CD8-positive, alpha-beta memory T cell (primary cell): Measurements from ENCODE around the gene KRT40. TPM values are rescaled to one million over a fixed set of nuclear protein-coding genes. Genes with fewer than 3 reads are reported as not detected.

ENCODE experiments used
- CTCF ChIA-PET: fragments of 350-600 bp; sonication (Branson Sonifier 250); formaldehyde crosslinking; loops from one replicate; lab custom pipeline; 2021; ENCODE audit warnings: antibody characterized with exemption; lab: Charles Lee
- POLR2A ChIA-PET: fragments of 350-600 bp; sonication (Branson Sonifier 250); formaldehyde crosslinking; loops from one replicate; lab custom pipeline; 2021; ENCODE audit warnings: antibody characterized with exemption; lab: Charles Lee
- DNase-seq, 5 donors: peaks; one replicate each; pipeline versions ENCODE4 v3.0.0 to v3.0.0-alpha.2; 2020 to 2022; ENCODE audit warnings: mixed read lengths in 1 of 5
- H3K27ac ChIP-seq: one replicate; pipeline ENCODE4 v1.7.0; 2013; ENCODE audit warnings: low read depth, mild to moderate bottlenecking, low read length, moderate library complexity
- H3K27me3 ChIP-seq: 2 replicates; pipeline ENCODE4 v1.7.0; 2013; ENCODE audit warnings: low read length, mild to moderate bottlenecking; ENCODE audit not compliant: insufficient read depth, poor library complexity, severe bottlenecking
- H3K36me3 ChIP-seq: 2 replicates; pipeline ENCODE4 v1.7.0; 2013; ENCODE audit warnings: mild to moderate bottlenecking, low read length, moderate library complexity; ENCODE audit not compliant: insufficient read depth
- H3K4me1 ChIP-seq: 2 replicates; pipeline ENCODE4 v1.7.0; 2013; ENCODE audit warnings: mild to moderate bottlenecking, low read length, moderate library complexity; ENCODE audit not compliant: insufficient read depth
- H3K4me3 ChIP-seq: 2 replicates; pipeline ENCODE4 v1.7.0; 2013; ENCODE audit warnings: mild to moderate bottlenecking, low read length
- H3K9me3 ChIP-seq: 2 replicates; pipeline ENCODE4 v1.7.0; 2013; ENCODE audit warnings: mild to moderate bottlenecking, low read length
- H3K27ac Mint-ChIP-seq, 8 donors: one replicate each; pipeline ENCODE4 v1.8.0; 2020 to 2021; ENCODE audit warnings: mixed read lengths in 8 of 8, mild to moderate bottlenecking in 6 of 8, inconsistent platforms in 3 of 8, moderate library complexity in 3 of 8
- H3K27me3 Mint-ChIP-seq, 2 donors: one replicate each; pipeline ENCODE4 v1.8.0; 2020 to 2021; ENCODE audit warnings: mixed read lengths in 2 of 2, mild to moderate bottlenecking in 1 of 2, moderate library complexity in 1 of 2
- H3K36me3 Mint-ChIP-seq, 3 donors: one replicate each; pipeline ENCODE4 v1.8.0; 2020 to 2021; ENCODE audit warnings: mixed read lengths in 3 of 3, inconsistent platforms in 1 of 3, mild to moderate bottlenecking in 1 of 3
- H3K4me1 Mint-ChIP-seq, 3 donors: one replicate each; pipeline ENCODE4 v1.8.0; 2020 to 2021; ENCODE audit warnings: mixed read lengths in 3 of 3, inconsistent platforms in 1 of 3, mild to moderate bottlenecking in 1 of 3
- H3K4me3 Mint-ChIP-seq, 7 donors: one replicate each; pipeline ENCODE4 v1.8.0; 2020 to 2021; ENCODE audit warnings: mixed read lengths in 7 of 7, mild to moderate bottlenecking in 6 of 7, moderate library complexity in 4 of 7, inconsistent platforms in 2 of 7
- H3K9me3 Mint-ChIP-seq, 5 donors: one replicate each; pipeline ENCODE4 v1.8.0; 2020 to 2022; ENCODE audit warnings: mixed read lengths in 5 of 5, mild to moderate bottlenecking in 3 of 5, moderate library complexity in 2 of 5, inconsistent platforms in 1 of 5
- polyA plus RNA-seq: library from polyadenylated mRNA; unstranded; fragments of 300-500 nt; fragmentation: Illumina TruSeq; gene quantifications from one replicate; pipeline ENCODE4 v1.2.3, GENCODE V29; 2021
- total RNA-seq, 2 experiments: library from RNA; stranded (reverse); gene quantifications; one replicate each; pipeline ENCODE4 v1.2.3, GENCODE V29; 2021

The KRT40 gene
- total and polyA plus RNA-seq, 3 experiments from 2014 or later: not detected

GRCh38 chr17:40945414-40945813, 38.7 kb downstream of the KRT40 start:
- no peak overlapping the region for H3K4me3 Mint-ChIP-seq
- Histone ChIP-seq H3K4me1 (no peaks in the 10 kb centered on the region), H3K4me3 (no peak overlapping the region), H3K9me3 (no peaks in the 10 kb centered on the region), H3K36me3 (no peaks in the 10 kb centered on the region), H3K27me3 (peaks cover 21% of the 10 kb centered on the region), H3K27ac (no peak overlapping the region)
- peaks cover 30 to 73% of the 10 kb centered on the region in 2 donors for H3K27me3 Mint-ChIP-seq
- ChIA-PET CTCF (no interaction called here), POLR2A (no interaction called here)
- no peak for DNase-seq
- no peaks in the 10 kb centered on the region for H3K4me1 Mint-ChIP-seq
- no peaks in the 10 kb centered on the region for H3K9me3 Mint-ChIP-seq
- H3K27ac Mint-ChIP-seq: no peak overlapping the region
- peaks cover 0 to 5% (median 0%) of the 10 kb centered on the region in 3 donors for H3K36me3 Mint-ChIP-seq

- H3K4me1 Mint-ChIP-seq: no peaks in the 10 kb centered on the region
- H3K36me3 Mint-ChIP-seq: peaks cover 0 to 5% (median 0%) of the 10 kb centered on the region in 3 donors
- H3K4me3 ChIP-seq: no peak overlapping the region
- H3K9me3 Mint-ChIP-seq: no peaks in the 10 kb centered on the region
- H3K9me3 ChIP-seq: no peaks in the 10 kb centered on the region
- no peak overlapping the region for H3K27ac Mint-ChIP-seq
- ChIA-PET POLR2A (no interaction called here), CTCF (interaction anchor here (0.9 kb wide), 1 partner anchor 17 kb away, joined by 3 read pairs; no protein-coding TSS in a partner anchor)
- H3K27ac ChIP-seq: no peak overlapping the region
- no peaks in the 10 kb centered on the region for H3K36me3 ChIP-seq
- no peak for DNase-seq
- peaks cover 18% of the 10 kb centered on the region for H3K27me3 ChIP-seq
- no peak overlapping the region for H3K4me3 Mint-ChIP-seq
- no peaks in the 10 kb centered on the region for H3K4me1 ChIP-seq
- peaks cover 27 to 66% of the 10 kb centered on the region in 2 donors for H3K27me3 Mint-ChIP-seq
Observed at GRCh38 chr17:40944531-40944930, 39.6 kb downstream of the KRT40 start.

- ChIA-PET CTCF (no interaction called here), POLR2A (no interaction called here)
- Histone ChIP-seq H3K27me3 (peaks cover 10% of the 10 kb centered on the region), H3K4me1 (no peaks in the 10 kb centered on the region), H3K36me3 (no peaks in the 10 kb centered on the region), H3K4me3 (no peak overlapping the region), H3K27ac (no peak overlapping the region), H3K9me3 (no peaks in the 10 kb centered on the region)
- H3K9me3 Mint-ChIP-seq: no peaks in the 10 kb centered on the region
- H3K4me1 Mint-ChIP-seq: no peaks in the 10 kb centered on the region
- peaks cover 21 to 54% of the 10 kb centered on the region in 2 donors for H3K27me3 Mint-ChIP-seq
- no peak for DNase-seq
- H3K36me3 Mint-ChIP-seq: peaks cover 0 to 5% (median 0%) of the 10 kb centered on the region in 3 donors
- H3K27ac Mint-ChIP-seq: no peak overlapping the region
- H3K4me3 Mint-ChIP-seq: no peak overlapping the region
Observed at GRCh38 chr17:40942553-40942952, 41.6 kb downstream of the KRT40 start.

GRCh38 chr17:40940266-40940665, 43.9 kb downstream of the KRT40 start:
- Mint-ChIP-seq H3K27ac (no peak overlapping the region), H3K9me3 (no peaks in the 10 kb centered on the region), H3K36me3 (peaks cover 0 to 5% (median 0%) of the 10 kb centered on the region in 3 donors), H3K4me3 (no peak overlapping the region), H3K27me3 (peaks cover 15 to 45% of the 10 kb centered on the region in 2 donors), H3K4me1 (peaks cover 0 to 4% (median 0%) of the 10 kb centered on the region in 3 donors)
- Histone ChIP-seq H3K4me1 (no peaks in the 10 kb centered on the region), H3K27me3 (no peaks in the 10 kb centered on the region), H3K27ac (no peak overlapping the region), H3K4me3 (no peak overlapping the region), H3K36me3 (no peaks in the 10 kb centered on the region), H3K9me3 (no peaks in the 10 kb centered on the region)
- POLR2A ChIA-PET: no interaction called here
- no peak for DNase-seq
- CTCF ChIA-PET: no interaction called here

- Histone ChIP-seq H3K27ac (no peak overlapping the region), H3K9me3 (no peaks in the 10 kb centered on the region), H3K36me3 (no peaks in the 10 kb centered on the region), H3K4me1 (no peaks in the 10 kb centered on the region), H3K27me3 (no peaks in the 10 kb centered on the region), H3K4me3 (no peak overlapping the region)
- H3K9me3 Mint-ChIP-seq: no peaks in the 10 kb centered on the region
- no peak overlapping the region for H3K27ac Mint-ChIP-seq
- peaks cover 0 to under 1% (median 0%) of the 10 kb centered on the region in 3 donors for H3K36me3 Mint-ChIP-seq
- POLR2A ChIA-PET: no interaction called here
- CTCF ChIA-PET: no interaction called here
- peaks cover 0 to 4% (median 0%) of the 10 kb centered on the region in 3 donors for H3K4me1 Mint-ChIP-seq
- H3K27me3 Mint-ChIP-seq: peaks cover 11 to 45% of the 10 kb centered on the region in 2 donors
- H3K4me3 Mint-ChIP-seq: no peak overlapping the region
- no peak for DNase-seq
Observed at GRCh38 chr17:40938981-40939380, 45.1 kb downstream of the KRT40 start.

GRCh38 chr17:40937384-40937819, 46.7 kb downstream of the KRT40 start, which contains the start of gene KRT23:
TSS of gene KRT23 (minus strand) at chr17:40937646. CDS start at chr17:40936603, 1,043 bp downstream.
- POLR2A ChIA-PET: no interaction called here
- Mint-ChIP-seq H3K9me3 (no peaks in the 10 kb centered on the region), H3K27ac (peak within 1 kb of the TSS in 6 of 8 donors; percentile 17 to 78 (median 38)), H3K27me3 (peaks cover 13 to 43% of the 10 kb centered on the region in 2 donors), H3K36me3 (no peaks in the 10 kb centered on the region), H3K4me3 (no peak within 1 kb of the TSS), H3K4me1 (peaks cover 0 to 4% (median 0%) of the 10 kb centered on the region in 3 donors)
- Histone ChIP-seq H3K36me3 (no peaks in the 10 kb centered on the region), H3K4me3 (no peak within 1 kb of the TSS), H3K27ac (no peak within 1 kb of the TSS), H3K27me3 (no peaks in the 10 kb centered on the region), H3K4me1 (no peaks in the 10 kb centered on the region), H3K9me3 (no peaks in the 10 kb centered on the region)
- DNase-seq: no peak
- CTCF ChIA-PET: no interaction called here

GRCh38 chr17:40936976-40937375, 47.1 kb downstream of the KRT40 start:
- Histone ChIP-seq H3K27ac (no peak overlapping the region), H3K9me3 (no peaks in the 10 kb centered on the region), H3K4me1 (no peaks in the 10 kb centered on the region), H3K27me3 (no peaks in the 10 kb centered on the region), H3K36me3 (no peaks in the 10 kb centered on the region), H3K4me3 (no peak overlapping the region)
- H3K27ac Mint-ChIP-seq: peak overlapping the region in 5 of 8 donors; percentile 23 to 78 (median 25)
- DNase-seq: no peak
- no peaks in the 10 kb centered on the region for H3K36me3 Mint-ChIP-seq
- no peaks in the 10 kb centered on the region for H3K9me3 Mint-ChIP-seq
- peaks cover 13 to 44% of the 10 kb centered on the region in 2 donors for H3K27me3 Mint-ChIP-seq
- peaks cover 0 to 4% (median 0%) of the 10 kb centered on the region in 3 donors for H3K4me1 Mint-ChIP-seq
- ChIA-PET CTCF (no interaction called here), POLR2A (no interaction called here)
- no peak overlapping the region for H3K4me3 Mint-ChIP-seq

- DNase-seq: no peak
- no peak overlapping the region for H3K27ac ChIP-seq
- no peak overlapping the region for H3K4me3 ChIP-seq
- Mint-ChIP-seq H3K36me3 (no peaks in the 10 kb centered on the region), H3K4me1 (peaks cover 0 to 4% (median 0%) of the 10 kb centered on the region in 3 donors), H3K9me3 (no peaks in the 10 kb centered on the region), H3K4me3 (no peak overlapping the region), H3K27me3 (peaks cover 13 to 47% of the 10 kb centered on the region in 2 donors), H3K27ac (peak overlapping the region in 5 of 8 donors; percentile 23 to 78 (median 25))
- no peaks in the 10 kb centered on the region for H3K4me1 ChIP-seq
- no peaks in the 10 kb centered on the region for H3K27me3 ChIP-seq
- H3K9me3 ChIP-seq: no peaks in the 10 kb centered on the region
- POLR2A ChIA-PET: no interaction called here
- CTCF ChIA-PET: no interaction called here
- no peaks in the 10 kb centered on the region for H3K36me3 ChIP-seq
Observed at GRCh38 chr17:40936437-40936971, 47.6 kb downstream of the KRT40 start.
